Activated CD4-positive, alpha-beta T cell treated with anti-CD3 and anti-CD28 coated beads, Interleukin-2, Interleukin-4, amounts not matched to agents 100 ng/mL and 50 ng/mL, durations not matched to agents 16 hours and 8 hours (primary cell): ENCODE measurements around the gene DCUN1D2.
"Not testable (repeated sequence)": the region's sequence is repeated elsewhere in the genome, so short reads cannot be mapped to it uniquely, and the experiment has no call there.

ENCODE experiments used
- DNase-seq: peaks from one replicate; pipeline ENCODE4 v3.0.0-alpha.2; 2020; ENCODE audit warnings: low spot score

The DCUN1D2 gene

GRCh38 chr13:113490496-113491417 is at the start of gene DCUN1D2:
DCUN1D2 (minus strand) TSS chr13:113490711; CDS start chr13:113490669, 42 bp downstream.
- DNase-seq: peak; percentile 84

GRCh38 chr13:113539822-113540221 is 49.3 kb upstream of the DCUN1D2 start:
- no peak for DNase-seq

GRCh38 chr13:113539176-113539575 is 48.7 kb upstream of the DCUN1D2 start:
- no peak for DNase-seq

- no peak for DNase-seq
Measured at GRCh38 chr13:113538689-113539058, 48.2 kb upstream of the DCUN1D2 start.

GRCh38 chr13:113537909-113538688 is 47.6 kb upstream of the DCUN1D2 start:
- DNase-seq: no peak

- DNase-seq: no peak
Measured at GRCh38 chr13:113537205-113537604, 46.7 kb upstream of the DCUN1D2 start.

GRCh38 chr13:113536461-113537110 is 46.1 kb upstream of the DCUN1D2 start:
- DNase-seq: no peak

- DNase-seq: no peak
Measured at GRCh38 chr13:113535381-113535781, 44.9 kb upstream of the DCUN1D2 start.

- DNase-seq: no peak
Measured at GRCh38 chr13:113534236-113534860, 43.8 kb upstream of the DCUN1D2 start.

GRCh38 chr13:113533161-113533840 is 42.8 kb upstream of the DCUN1D2 start:
- DNase-seq: no peak

- no peak for DNase-seq
Measured at GRCh38 chr13:113532156-113532806, 41.8 kb upstream of the DCUN1D2 start.

- DNase-seq: no peak
Measured at GRCh38 chr13:113531041-113531873, 40.7 kb upstream of the DCUN1D2 start.

GRCh38 chr13:113528813-113529180 is 38.3 kb upstream of the DCUN1D2 start:
- no peak for DNase-seq

- no peak for DNase-seq
Measured at GRCh38 chr13:113528101-113528812, 37.7 kb upstream of the DCUN1D2 start.

- no peak for DNase-seq
Measured at GRCh38 chr13:113527272-113527958, 36.9 kb upstream of the DCUN1D2 start.

- DNase-seq: no peak
Measured at GRCh38 chr13:113526466-113527220, 36.1 kb upstream of the DCUN1D2 start.

GRCh38 chr13:113522438-113522837 is 31.9 kb upstream of the DCUN1D2 start:
- DNase-seq: not testable (repeated sequence)

- DNase-seq: no peak
Measured at GRCh38 chr13:113520571-113520970, 30.1 kb upstream of the DCUN1D2 start.
